CD4-positive, alpha-beta T cell treated with Interleukin-15 for 1 hour (primary cell): ENCODE data around the gene IL1RL2.
A peak's percentile ranks its signal among the peaks of the same experiment; 100 is the strongest.

Source experiments
- DNase-seq: peaks from one replicate; pipeline ENCODE4 v3.0.0-alpha.2; 2020

IL1RL2 gene

GRCh38 chr2:102159295-102159694 lies 27.5 kb upstream of the IL1RL2 start:
- no peak for DNase-seq

- DNase-seq, result no peak
These were observed 20.5 kb upstream of the IL1RL2 start for GRCh38 chr2:102166189-102166845.

- DNase-seq, result no peak
These were observed 18.6 kb upstream of the IL1RL2 start for GRCh38 chr2:102168026-102168771.

- no peak for DNase-seq
These were observed 14.9 kb upstream of the IL1RL2 start for GRCh38 chr2:102171946-102172345.

DNA sequence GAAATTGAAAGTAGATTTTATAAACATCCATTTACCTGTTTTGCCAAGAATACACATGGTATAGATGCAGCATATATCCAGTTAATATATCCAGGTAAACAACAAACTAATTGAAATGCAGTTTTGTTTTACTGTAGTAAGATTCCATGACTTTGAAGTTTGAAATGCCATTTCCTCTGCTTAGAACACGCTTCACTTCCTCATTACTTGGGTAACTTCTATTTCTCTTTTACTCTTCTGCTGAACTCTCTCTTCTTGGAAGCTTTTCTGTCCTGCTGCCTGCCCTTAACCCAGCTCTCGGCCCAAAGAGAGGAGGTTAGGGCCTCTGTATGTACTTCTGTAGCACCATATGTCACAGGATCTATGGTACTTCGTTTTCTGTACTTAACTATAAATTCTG lies 14.1 kb upstream of the IL1RL2 start:
- DNase-seq, result no peak

DNA sequence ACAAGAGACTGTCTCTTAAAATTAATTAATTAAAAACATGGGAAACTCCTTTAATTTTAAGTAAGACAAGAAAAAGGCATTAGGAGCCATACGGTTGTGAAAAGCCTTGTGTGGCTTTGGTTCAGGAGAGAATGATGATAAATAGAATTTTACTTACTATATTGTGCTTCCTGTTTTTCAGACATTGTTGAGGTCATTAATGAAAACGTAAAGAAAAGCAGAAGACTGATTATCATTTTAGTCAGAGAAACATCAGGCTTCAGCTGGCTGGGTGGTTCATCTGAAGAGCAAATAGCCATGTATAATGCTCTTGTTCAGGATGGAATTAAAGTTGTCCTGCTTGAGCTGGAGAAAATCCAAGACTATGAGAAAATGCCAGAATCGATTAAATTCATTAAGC lies 10.7 kb upstream of the IL1RL2 start:
- no peak for DNase-seq

DNA sequence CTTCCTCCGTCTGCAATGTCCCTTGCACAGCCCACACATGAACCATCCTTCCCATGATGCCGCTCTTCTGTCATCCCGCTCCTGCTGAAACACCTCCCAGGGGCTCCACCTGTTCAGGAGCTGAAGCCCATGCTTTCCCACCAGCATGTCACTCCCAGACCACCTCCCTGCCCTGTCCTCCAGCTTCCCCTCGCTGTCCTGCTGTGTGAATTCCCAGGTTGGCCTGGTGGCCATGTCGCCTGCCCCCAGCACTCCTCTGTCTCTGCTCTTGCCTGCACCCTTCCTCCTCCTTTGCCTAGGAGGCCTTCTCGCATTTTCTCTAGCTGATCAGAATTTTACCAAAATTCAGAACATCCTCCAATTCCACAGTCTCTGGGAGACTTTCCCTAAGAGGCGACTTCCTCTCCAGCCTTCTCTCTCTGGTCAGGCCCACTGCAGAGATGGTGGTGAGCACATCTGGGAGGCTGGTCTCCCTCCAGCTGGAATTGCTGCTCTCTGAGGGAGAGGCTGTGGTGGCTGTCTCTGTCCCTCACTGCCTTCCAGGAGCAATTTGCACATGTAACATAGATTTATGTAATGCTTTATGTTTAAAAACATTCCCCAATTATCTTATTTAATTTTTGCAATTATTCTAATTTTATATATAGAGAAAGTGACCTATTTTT lies 8.9 kb upstream of the IL1RL2 start:
- no peak for DNase-seq

DNA sequence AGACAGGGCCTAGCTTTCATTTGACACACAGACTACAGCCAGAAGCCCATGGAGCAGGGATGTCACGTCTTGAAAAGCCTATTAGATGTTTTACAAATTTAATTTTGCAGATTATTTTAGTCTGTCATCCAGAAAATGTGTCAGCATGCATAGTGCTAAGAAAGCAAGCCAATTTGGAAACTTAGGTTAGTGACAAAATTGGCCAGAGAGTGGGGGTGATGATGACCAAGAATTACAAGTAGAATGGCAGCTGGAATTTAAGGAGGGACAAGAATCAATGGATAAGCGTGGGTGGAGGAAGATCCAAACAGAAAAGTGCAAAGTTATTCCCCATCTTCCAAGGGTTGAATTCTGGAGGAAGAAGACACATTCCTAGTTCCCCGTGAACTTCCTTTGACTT lies 7.8 kb upstream of the IL1RL2 start:
- no peak for DNase-seq

GRCh38 chr2:102179788-102180686 lies 6.8 kb upstream of the IL1RL2 start:
- no peak for DNase-seq

GRCh38 chr2:102180687-102180999 lies 6.2 kb upstream of the IL1RL2 start:
- no peak for DNase-seq

GRCh38 chr2:102181376-102181775 lies 5.4 kb upstream of the IL1RL2 start:
- DNase-seq, result no peak

DNA sequence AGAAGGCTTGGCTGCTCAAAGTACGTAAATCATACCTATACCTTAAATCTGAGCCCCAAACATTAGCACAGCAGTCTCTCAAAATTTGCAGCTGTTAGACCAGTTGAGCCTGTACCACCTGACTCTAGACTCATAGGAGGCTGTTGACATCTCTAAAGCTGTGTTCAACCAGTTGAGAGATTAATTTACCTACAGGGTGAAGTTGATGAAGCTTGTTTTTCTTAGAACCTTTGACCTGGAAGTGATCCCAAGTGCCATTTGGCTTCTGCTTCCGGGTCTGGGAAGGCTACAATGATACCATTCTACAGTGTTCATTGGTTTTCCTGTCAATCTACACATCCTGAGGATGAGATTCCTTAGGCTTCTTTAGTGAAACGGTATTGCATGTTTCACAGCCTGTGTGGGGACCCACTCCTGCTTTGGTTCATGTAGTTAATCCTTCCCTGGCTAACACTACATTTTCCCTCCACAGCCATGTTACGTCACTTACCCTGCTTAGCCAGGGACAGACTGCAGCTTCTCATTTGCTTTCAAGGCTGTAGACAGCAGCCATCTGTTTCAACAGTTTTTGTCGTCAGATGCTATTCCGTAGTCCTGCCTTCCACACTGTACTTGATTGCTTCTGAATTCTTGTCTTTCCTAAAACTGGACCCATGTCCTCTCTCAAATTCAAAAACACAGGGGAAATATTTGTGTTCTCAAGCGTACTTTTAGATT lies 4.7 kb upstream of the IL1RL2 start:
- DNase-seq, result no peak

DNA sequence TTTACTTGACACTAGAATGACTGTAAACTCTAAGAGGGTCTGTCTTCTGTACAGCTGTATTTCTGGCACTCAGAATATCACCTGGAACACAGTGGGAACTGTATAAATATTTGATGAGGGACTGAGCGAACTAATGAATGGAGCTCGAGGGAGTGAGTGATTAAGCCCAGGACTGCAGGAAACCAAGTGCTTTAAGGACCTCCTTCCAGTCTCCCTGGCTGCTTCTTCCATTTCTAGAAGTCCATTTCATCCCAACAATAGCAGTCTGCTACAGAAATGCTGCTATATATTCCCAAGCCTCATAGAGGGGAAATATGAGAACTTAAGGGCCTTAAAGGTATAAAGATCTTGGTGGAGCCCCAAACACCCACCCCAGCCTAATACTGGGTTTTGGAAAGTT lies 2.8 kb upstream of the IL1RL2 start:
- DNase-seq, result no peak

DNA sequence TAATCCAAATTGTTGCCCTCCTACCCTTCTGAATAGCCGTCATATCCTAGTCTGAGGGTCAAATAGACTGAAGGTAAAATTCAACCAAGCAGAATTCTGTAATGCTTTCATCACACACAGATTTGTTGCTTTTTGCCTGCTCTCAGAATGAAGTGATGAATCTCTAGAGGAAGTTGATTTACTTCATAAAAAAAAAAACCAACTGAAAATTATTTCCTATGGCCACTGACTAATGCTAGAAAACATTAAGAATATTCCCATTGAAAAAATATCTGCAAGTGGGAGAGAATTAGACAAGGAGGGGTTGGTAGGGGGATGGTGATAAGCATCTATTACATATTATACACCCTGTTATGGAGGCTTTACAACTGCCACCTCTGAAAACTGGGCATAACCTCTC lies 2.3 kb upstream of the IL1RL2 start:
- DNase-seq, result no peak

GRCh38 chr2:102185347-102185746 lies 1.5 kb upstream of the IL1RL2 start:
- no peak for DNase-seq

- peak; percentile 49 for DNase-seq
These were observed 800 bp downstream of the IL1RL2 start for GRCh38 chr2:102187496-102188150.

DNA sequence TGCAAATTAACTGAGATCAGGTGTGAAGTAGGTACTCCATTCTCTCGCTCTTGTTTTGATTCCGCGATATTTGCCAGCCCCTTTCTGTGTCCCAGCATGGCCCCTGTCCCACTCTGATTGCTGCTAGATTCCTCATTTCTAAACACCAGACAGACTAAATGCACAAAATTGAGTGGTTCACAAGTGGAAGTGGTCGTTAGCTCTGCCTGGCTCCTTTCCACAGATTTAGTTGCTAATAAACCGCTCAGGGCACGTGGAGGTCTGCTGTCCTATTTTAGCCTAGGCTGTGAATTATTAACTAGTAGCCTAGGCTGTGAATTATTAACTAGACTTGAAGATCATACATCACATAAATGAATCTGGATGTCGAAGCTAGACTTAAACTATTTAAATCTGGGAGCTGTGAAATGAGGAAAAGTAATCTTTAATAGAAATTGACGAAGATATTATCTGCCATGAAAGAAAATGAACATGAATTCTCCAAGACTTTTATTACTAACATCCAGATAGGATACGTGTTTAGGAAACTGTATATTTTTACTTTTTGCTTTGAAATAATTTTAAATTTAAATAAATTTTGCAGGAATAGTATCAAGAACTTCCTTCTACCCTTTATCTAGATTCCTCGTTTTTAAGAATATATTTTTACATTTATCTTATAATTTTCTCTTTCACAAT lies 3.7 kb downstream of the IL1RL2 start:
- no peak for DNase-seq

GRCh38 chr2:102191501-102191900 lies 4.7 kb downstream of the IL1RL2 start:
- DNase-seq, result no peak

DNA sequence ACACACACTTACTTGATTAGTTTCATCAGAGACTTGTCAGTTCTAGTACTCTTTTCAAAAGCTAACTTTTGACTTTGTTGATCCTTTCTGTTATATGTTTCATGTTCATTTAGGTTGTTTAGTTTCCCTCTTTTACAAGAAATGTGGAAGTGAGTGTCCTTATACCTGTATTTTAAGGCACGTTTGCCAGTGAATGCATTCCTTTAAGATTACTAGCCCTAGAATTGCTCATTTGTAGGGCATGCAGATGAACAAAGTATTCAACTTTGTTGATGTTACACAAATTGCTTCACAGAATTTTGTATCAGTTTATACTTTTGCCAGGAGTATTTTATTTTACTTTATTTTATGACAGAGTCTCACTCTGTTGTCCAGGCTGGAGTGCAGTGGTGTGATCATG lies 6.3 kb downstream of the IL1RL2 start:
- no peak for DNase-seq

DNA sequence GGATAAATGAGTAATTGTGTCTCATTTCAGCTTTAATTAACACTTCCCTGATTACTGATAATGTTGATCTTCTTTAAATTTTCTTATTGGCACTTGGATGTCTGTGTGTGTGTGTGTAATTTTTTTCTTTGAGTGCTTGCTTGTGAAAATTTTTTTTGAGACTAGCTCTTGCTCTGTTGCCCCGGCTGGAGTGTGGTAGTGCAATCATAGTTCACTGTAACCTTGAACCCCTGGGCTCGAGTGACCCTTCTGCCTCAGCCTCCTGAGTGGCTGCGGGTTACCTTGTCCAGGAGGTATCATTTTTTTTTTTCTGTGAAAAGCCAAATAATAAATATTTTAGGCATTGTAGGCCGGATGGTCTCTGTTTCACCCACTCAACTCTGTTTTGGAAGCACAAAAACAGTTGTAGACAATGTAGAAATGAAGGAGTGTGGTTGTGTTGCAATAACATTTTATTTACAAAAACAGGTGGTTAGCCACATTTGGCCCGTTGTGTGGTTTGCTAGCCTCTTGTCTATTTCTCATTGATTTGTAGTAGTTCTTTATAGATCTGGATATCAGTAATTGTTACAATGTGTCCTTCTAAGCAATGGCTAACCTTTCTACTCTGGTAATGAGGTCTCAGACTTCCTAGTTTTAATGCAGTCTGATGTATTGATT lies 7.9 kb downstream of the IL1RL2 start:
- no peak for DNase-seq
